Measurements from ENCODE around the gene EFL1.

The EFL1 gene

DNA sequence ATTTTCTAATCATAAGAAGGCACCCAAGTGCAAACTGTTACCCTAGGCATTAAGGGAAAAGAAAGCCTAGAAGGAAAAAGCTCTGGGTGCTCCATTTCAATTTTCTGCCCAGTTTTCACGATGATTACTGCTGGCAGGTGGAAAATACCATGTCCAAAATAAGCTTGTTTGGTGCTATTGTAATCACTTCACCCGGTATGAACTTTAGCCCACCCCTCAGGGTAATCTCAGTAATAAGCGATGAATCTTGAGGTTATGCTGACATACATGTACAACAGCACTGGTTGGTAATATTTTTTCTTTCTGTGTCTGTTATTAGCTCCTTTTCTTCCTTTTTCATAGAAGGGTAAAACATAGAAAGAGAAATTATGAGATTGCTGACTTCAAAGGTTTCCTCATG, 128.1 kb downstream of the EFL1 start:
- no peaks in the 10 kb centered on the region for H3K27me3 ChIP-seq (replicated peaks; ENCODE audit: control insufficient read depth, insufficient read depth, low read length)
- TF ChIP-seq, protein P1, sequence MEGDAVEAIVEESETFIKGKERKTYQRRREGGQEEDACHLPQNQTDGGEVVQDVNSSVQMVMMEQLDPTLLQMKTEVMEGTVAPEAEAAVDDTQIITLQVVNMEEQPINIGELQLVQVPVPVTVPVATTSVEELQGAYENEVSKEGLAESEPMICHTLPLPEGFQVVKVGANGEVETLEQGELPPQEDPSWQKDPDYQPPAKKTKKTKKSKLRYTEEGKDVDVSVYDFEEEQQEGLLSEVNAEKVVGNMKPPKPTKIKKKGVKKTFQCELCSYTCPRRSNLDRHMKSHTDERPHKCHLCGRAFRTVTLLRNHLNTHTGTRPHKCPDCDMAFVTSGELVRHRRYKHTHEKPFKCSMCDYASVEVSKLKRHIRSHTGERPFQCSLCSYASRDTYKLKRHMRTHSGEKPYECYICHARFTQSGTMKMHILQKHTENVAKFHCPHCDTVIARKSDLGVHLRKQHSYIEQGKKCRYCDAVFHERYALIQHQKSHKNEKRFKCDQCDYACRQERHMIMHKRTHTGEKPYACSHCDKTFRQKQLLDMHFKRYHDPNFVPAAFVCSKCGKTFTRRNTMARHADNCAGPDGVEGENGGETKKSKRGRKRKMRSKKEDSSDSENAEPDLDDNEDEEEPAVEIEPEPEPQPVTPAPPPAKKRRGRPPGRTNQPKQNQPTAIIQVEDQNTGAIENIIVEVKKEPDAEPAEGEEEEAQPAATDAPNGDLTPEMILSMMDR (IDR thresholded peaks at IDR 0.05; ENCODE audit: insufficient read depth, low read length, poor library complexity, severe bottlenecking), result no peak
- H3K36me3 ChIP-seq (ENCODE audit: control insufficient read depth, insufficient read depth, low read length), result peaks cover 2% of the 10 kb centered on the region; the same call in 1 of the 2 replicates
- DNase-seq (ENCODE audit: extremely low read depth, insufficient read length), result no peak
- H3K4me3 ChIP-seq (replicated peaks; ENCODE audit: low read depth, low read length), result no peak overlapping the region

DNA sequence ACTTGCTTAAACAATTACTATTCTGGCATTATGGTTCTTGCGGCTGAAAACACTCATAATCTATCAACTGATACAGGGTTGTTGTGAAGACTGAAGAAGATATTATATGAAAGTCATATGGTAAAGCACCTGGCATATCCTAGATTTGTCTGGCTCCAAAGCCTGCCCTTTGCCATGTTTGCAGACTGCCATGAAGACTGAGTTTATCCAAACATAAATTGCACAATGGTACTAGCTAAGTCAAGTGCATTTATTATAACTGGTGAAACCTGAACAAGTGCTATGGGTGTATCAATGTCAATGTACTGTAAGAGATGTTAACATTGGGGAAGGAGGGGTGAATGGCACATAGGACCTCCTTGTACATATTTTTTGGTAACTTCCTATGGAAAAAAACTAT, 129.3 kb downstream of the EFL1 start:
- DNase-seq (ENCODE audit: extremely low read depth, insufficient read length), result no peak
- Histone ChIP-seq H3K36me3 (ENCODE audit: control insufficient read depth, insufficient read depth, low read length) (no peaks in the 10 kb centered on the region), H3K27me3 (replicated peaks; ENCODE audit: control insufficient read depth, insufficient read depth, low read length) (no peaks in the 10 kb centered on the region), H3K4me3 (replicated peaks; ENCODE audit: low read depth, low read length) (no peak overlapping the region)
- TF ChIP-seq, protein P1 (IDR thresholded peaks at IDR 0.05; ENCODE audit: insufficient read depth, low read length, poor library complexity, severe bottlenecking), result no peak

DNA sequence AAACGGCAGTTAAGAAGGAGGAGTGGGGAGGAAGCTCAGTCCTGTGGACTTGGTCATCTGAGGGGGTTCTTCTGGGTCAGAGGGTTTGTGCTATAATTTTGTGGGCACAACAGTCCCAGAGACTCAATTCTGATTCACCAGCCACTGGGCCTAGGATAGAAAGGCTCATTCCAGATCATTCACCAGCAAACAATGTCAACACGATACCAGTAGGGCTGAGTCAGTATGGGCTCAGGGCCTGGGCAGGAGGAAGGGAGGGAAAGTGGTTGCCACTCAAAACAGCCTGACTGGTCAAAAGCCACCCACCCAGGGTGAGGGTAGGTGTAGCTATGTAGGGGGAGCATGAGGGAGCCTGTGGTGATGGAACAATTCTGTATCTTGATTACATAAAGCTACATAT, 129.8 kb downstream of the EFL1 start:
- H3K27me3 ChIP-seq (replicated peaks; ENCODE audit: control insufficient read depth, insufficient read depth, low read length), result no peaks in the 10 kb centered on the region
- no peak overlapping the region for H3K4me3 ChIP-seq (replicated peaks; ENCODE audit: low read depth, low read length)
- H3K36me3 ChIP-seq (ENCODE audit: control insufficient read depth, insufficient read depth, low read length), result no peaks in the 10 kb centered on the region
- DNase-seq (ENCODE audit: extremely low read depth, insufficient read length), result no peak
- TF ChIP-seq, protein P1 (IDR thresholded peaks at IDR 0.05; ENCODE audit: insufficient read depth, low read length, poor library complexity, severe bottlenecking), result no peak

DNA sequence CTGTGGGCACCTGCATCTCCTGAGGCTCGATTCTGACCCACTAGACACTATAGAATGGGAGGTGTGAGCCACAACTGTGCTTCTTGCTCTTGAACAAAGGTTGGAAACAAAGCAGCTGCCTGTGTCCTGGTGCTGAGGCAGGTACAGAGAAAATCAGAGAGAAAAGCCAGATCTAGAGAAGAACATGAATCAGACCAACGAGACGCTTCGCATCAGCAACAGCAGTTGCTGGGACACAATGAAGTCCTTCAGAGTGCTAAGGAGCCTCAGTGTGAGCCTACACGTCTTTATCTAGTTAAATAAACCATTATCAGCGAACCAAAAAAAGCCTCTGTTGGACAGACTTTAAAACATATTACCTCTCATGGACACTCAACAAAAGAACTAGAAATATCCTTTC, 130.4 kb downstream of the EFL1 start:
- Histone ChIP-seq H3K4me3 (replicated peaks; ENCODE audit: low read depth, low read length) (no peak overlapping the region), H3K36me3 (ENCODE audit: control insufficient read depth, insufficient read depth, low read length) (no peaks in the 10 kb centered on the region), H3K27me3 (replicated peaks; ENCODE audit: control insufficient read depth, insufficient read depth, low read length) (no peaks in the 10 kb centered on the region)
- TF ChIP-seq, protein P1 (IDR thresholded peaks at IDR 0.05; ENCODE audit: insufficient read depth, low read length, poor library complexity, severe bottlenecking), result no peak
- no peak for DNase-seq (ENCODE audit: extremely low read depth, insufficient read length)

DNA sequence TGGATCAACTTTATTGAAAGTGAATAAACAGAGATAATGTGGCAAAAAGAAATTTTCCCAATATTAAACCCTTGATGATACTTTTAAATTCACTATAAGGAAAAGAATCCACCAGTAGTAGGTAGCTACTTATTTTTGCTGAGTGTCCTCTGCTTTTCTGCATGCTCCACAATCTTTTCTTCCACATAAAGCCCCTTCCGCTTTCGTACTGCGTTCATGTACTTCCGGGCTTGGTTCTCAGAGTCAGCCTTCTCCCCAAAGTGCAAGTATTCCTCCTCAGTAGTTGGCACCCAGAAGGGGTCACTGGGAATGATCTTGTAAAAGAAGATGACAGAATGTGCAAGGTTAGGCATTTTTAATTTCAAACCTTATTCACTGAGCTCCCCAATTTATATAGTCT, 132.3 kb downstream of the EFL1 start:
- Histone ChIP-seq H3K27me3 (replicated peaks; ENCODE audit: control insufficient read depth, insufficient read depth, low read length) (no peaks in the 10 kb centered on the region), H3K4me3 (replicated peaks; ENCODE audit: low read depth, low read length) (no peak overlapping the region), H3K36me3 (ENCODE audit: control insufficient read depth, insufficient read depth, low read length) (no peaks in the 10 kb centered on the region; the same call in 1 of the 2 replicates)
- DNase-seq (ENCODE audit: extremely low read depth, insufficient read length), result no peak
- TF ChIP-seq, protein P1 (IDR thresholded peaks at IDR 0.05; ENCODE audit: insufficient read depth, low read length, poor library complexity, severe bottlenecking), result no peak

DNA sequence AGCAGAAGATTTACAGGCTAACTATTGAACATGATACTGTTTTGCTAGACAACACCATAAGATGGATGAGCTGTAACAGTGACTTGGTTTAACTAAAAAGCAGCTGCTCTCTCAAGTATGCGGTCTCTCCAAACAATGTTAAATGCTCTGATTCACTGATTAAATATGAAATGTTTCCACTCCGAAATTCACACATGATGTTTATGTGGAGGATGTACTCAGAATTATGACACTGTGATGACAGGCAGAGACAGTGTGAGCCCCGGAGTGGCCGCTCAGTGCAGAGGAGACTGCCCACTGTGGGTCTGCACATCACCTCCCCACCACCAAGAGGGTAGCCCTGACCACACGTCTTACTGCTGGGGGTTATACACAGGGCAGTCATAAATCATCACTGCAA, 132.8 kb downstream of the EFL1 start:
- no peak for DNase-seq (ENCODE audit: extremely low read depth, insufficient read length)
- Histone ChIP-seq H3K36me3 (ENCODE audit: control insufficient read depth, insufficient read depth, low read length) (no peaks in the 10 kb centered on the region; the same call in 1 of the 2 replicates), H3K27me3 (replicated peaks; ENCODE audit: control insufficient read depth, insufficient read depth, low read length) (no peaks in the 10 kb centered on the region), H3K4me3 (replicated peaks; ENCODE audit: low read depth, low read length) (no peak overlapping the region)
- TF ChIP-seq, protein P1 (IDR thresholded peaks at IDR 0.05; ENCODE audit: insufficient read depth, low read length, poor library complexity, severe bottlenecking), result no peak

All from GM06990 (cell line).